HEK293 (cell line): ENCODE results near the gene DNAL4.

Source experiments
- IKZF3 ChIP-seq: fragments of 450-650 bp; IDR thresholded peaks from 2 replicates; pipeline ENCODE4 v1.5.0; 2018; ENCODE audit warnings: missing biosample characterization, mild to moderate bottlenecking, missing genetic modification characterization, moderate library complexity
- MZF1 ChIP-seq: fragments of 450-650 bp; formaldehyde crosslinking; IDR thresholded peaks from 2 replicates; pipeline ENCODE4 v1.5.1; 2017; ENCODE audit warnings: missing biosample characterization, missing genetic modification characterization, borderline replicate concordance
- PRDM1 ChIP-seq: fragments of 450-650 bp; formaldehyde crosslinking; IDR thresholded peaks from 2 replicates; pipeline ENCODE4; 2016; ENCODE audit warnings: missing biosample characterization, missing genetic modification characterization
- SP7 ChIP-seq: fragments of 450-650 bp; formaldehyde crosslinking; IDR thresholded peaks from 2 replicates; pipeline ENCODE4 v1.5.1; 2016; ENCODE audit warnings: missing biosample characterization, missing genetic modification characterization
- ZFP69B ChIP-seq: fragments of 450-650 bp; formaldehyde crosslinking; IDR thresholded peaks from 2 replicates; pipeline ENCODE4 v1.5.1; 2016; ENCODE audit warnings: missing biosample characterization, missing genetic modification characterization
- ZIC2 ChIP-seq: fragments of 450-650 bp; formaldehyde crosslinking; IDR thresholded peaks from 2 replicates; pipeline ENCODE4 v1.5.1; 2016; ENCODE audit warnings: missing biosample characterization, missing genetic modification characterization
- ZNF112 ChIP-seq: fragments of 450-650 bp; formaldehyde crosslinking; IDR thresholded peaks from 2 replicates; pipeline ENCODE4 v1.5.0; 2017; ENCODE audit warnings: missing biosample characterization, missing genetic modification characterization
- ZNF121 ChIP-seq: fragments of 450-650 bp; formaldehyde crosslinking; IDR thresholded peaks from 2 replicates; pipeline ENCODE4 v1.5.1; 2016; ENCODE audit warnings: missing biosample characterization, missing genetic modification characterization
- ZNF146 ChIP-seq: fragments of 450-650 bp; formaldehyde crosslinking; IDR thresholded peaks from 2 replicates; pipeline ENCODE4 v1.5.1; 2016; ENCODE audit warnings: missing biosample characterization, missing genetic modification characterization
- ZNF175 ChIP-seq: fragments of 450-650 bp; formaldehyde crosslinking; IDR thresholded peaks from 2 replicates; pipeline ENCODE4 v1.5.1; 2016; ENCODE audit warnings: missing biosample characterization, missing genetic modification characterization
- ZNF202 ChIP-seq: fragments of 450-650 bp; formaldehyde crosslinking; IDR thresholded peaks from 2 replicates; pipeline ENCODE4 v1.5.1; 2016; ENCODE audit warnings: missing biosample characterization, missing genetic modification characterization, borderline replicate concordance
- ZNF239 ChIP-seq: fragments of 450-650 bp; formaldehyde crosslinking; IDR thresholded peaks from 2 replicates; pipeline ENCODE4 v1.5.1; 2016; ENCODE audit warnings: missing biosample characterization, missing genetic modification characterization
- ZNF391 ChIP-seq: fragments of 450-650 bp; formaldehyde crosslinking; IDR thresholded peaks from 2 replicates; pipeline ENCODE4 v1.5.1; 2016; ENCODE audit warnings: low read depth, missing biosample characterization, missing genetic modification characterization, borderline replicate concordance
- ZNF510 ChIP-seq: fragments of 450-650 bp; formaldehyde crosslinking; IDR thresholded peaks from 2 replicates; pipeline ENCODE4 v1.5.1; 2018; ENCODE audit warnings: mild to moderate bottlenecking, missing genetic modification characterization, missing biosample characterization; ENCODE audit not compliant: insufficient replicate concordance
- ZNF555 ChIP-seq: fragments of 450-650 bp; formaldehyde crosslinking; conservative IDR thresholded peaks from 2 replicates; pipeline ENCODE4 v1.5.1; 2017; ENCODE audit warnings: missing biosample characterization, mild to moderate bottlenecking, missing genetic modification characterization, inconsistent platforms
- ZNF561 ChIP-seq: fragments of 450-650 bp; IDR thresholded peaks from 2 replicates; pipeline ENCODE4 v1.5.1; 2018; ENCODE audit warnings: missing biosample characterization, missing genetic modification characterization, borderline replicate concordance
- ZNF571 ChIP-seq: fragments of 450-650 bp; formaldehyde crosslinking; IDR thresholded peaks from 2 replicates; pipeline ENCODE4 v1.5.0; 2017; ENCODE audit warnings: missing biosample characterization, missing genetic modification characterization
- ZNF624 ChIP-seq: fragments of 450-650 bp; formaldehyde crosslinking; IDR thresholded peaks from 2 replicates; pipeline ENCODE4 v1.5.1; 2017; ENCODE audit warnings: missing biosample characterization, missing genetic modification characterization
- ZNF664 ChIP-seq: fragments of 450-650 bp; formaldehyde crosslinking; IDR thresholded peaks from 2 replicates; pipeline ENCODE4 v1.5.1; 2016; ENCODE audit warnings: missing biosample characterization, missing genetic modification characterization
- ZNF701 ChIP-seq: fragments of 450-650 bp; formaldehyde crosslinking; IDR thresholded peaks from 2 replicates; pipeline ENCODE4 v1.5.1; 2016; ENCODE audit warnings: missing biosample characterization, missing genetic modification characterization
- TF ChIP-seq, protein P1 (sequence below): fragments of 450-650 bp; formaldehyde crosslinking; IDR thresholded peaks from 2 replicates; pipeline ENCODE4 v1.5.1; 2016; ENCODE audit warnings: missing biosample characterization, missing genetic modification characterization
- TF ChIP-seq, protein P2 (sequence below): fragments of 450-650 bp; formaldehyde crosslinking; IDR thresholded peaks from 2 replicates; pipeline ENCODE4 v1.5.1; 2017; ENCODE audit warnings: missing biosample characterization, mild to moderate bottlenecking, missing genetic modification characterization, moderate library complexity
- TF ChIP-seq, protein P3 (sequence below): fragments of 450-650 bp; formaldehyde crosslinking; IDR thresholded peaks from 2 replicates; pipeline ENCODE4 v1.5.1; 2016; ENCODE audit warnings: missing biosample characterization, missing genetic modification characterization
- TF ChIP-seq, protein P4 (sequence below): fragments of 450-650 bp; formaldehyde crosslinking; IDR thresholded peaks from 2 replicates; pipeline ENCODE4 v1.5.1; 2016; ENCODE audit warnings: missing biosample characterization, missing genetic modification characterization
- TF ChIP-seq, protein P5 (sequence below): IDR thresholded peaks from 2 replicates; pipeline ENCODE4 v1.6.1; 2011; ENCODE audit warnings: mild to moderate bottlenecking, low read depth, low read length, borderline replicate concordance
- TF ChIP-seq, protein P6 (sequence below): fragments of 450-650 bp; formaldehyde crosslinking; IDR thresholded peaks from 2 replicates; pipeline ENCODE4 v1.5.1; 2016; ENCODE audit warnings: missing biosample characterization, missing genetic modification characterization
- TF ChIP-seq, protein P7 (sequence below): fragments of 450-650 bp; formaldehyde crosslinking; IDR thresholded peaks from 2 replicates; pipeline ENCODE4 v1.5.1; 2016; ENCODE audit warnings: missing biosample characterization, missing genetic modification characterization, low read depth

The DNAL4 gene

DNA sequence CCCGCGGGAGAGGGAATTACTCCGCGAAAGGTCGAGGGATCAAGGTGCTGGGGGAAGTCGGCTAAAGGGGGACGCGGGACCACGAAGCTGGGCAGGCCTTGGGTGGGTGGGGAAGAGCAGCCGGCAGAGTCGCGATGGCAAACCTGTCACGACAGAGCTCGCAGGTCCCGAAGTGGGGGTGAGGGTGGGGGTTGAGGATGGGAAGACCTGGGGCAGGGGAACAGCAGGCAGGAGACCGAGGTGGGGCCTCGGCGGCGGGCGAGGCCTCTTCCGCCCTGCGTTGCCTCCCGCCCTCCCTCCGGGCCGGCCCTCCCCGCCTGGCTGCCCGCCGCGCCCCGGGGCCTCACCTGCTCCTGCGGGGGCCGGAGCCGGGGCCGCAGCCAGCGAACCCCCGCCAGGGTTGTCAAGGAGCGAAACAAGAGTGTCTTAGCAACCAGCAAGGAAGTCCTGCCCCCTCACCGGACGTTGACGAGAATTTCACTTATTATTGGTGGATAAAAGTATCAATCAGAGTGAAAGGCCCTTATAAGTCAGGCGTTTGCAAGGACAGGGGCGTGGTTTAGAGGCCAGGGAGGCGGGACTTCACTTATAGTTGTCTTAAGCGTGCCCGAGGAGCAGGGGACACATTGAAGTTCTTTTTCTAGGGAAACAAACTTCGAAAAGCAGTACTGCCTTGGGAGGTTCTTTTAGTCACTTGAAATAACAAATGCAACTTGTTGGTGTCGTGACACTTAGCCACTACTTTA, at the start of gene DNAL4 (continued):
- TF ChIP-seq, protein P1, sequence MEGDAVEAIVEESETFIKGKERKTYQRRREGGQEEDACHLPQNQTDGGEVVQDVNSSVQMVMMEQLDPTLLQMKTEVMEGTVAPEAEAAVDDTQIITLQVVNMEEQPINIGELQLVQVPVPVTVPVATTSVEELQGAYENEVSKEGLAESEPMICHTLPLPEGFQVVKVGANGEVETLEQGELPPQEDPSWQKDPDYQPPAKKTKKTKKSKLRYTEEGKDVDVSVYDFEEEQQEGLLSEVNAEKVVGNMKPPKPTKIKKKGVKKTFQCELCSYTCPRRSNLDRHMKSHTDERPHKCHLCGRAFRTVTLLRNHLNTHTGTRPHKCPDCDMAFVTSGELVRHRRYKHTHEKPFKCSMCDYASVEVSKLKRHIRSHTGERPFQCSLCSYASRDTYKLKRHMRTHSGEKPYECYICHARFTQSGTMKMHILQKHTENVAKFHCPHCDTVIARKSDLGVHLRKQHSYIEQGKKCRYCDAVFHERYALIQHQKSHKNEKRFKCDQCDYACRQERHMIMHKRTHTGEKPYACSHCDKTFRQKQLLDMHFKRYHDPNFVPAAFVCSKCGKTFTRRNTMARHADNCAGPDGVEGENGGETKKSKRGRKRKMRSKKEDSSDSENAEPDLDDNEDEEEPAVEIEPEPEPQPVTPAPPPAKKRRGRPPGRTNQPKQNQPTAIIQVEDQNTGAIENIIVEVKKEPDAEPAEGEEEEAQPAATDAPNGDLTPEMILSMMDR (tag by site-specific recombination): no peak
- TF ChIP-seq, protein P2, sequence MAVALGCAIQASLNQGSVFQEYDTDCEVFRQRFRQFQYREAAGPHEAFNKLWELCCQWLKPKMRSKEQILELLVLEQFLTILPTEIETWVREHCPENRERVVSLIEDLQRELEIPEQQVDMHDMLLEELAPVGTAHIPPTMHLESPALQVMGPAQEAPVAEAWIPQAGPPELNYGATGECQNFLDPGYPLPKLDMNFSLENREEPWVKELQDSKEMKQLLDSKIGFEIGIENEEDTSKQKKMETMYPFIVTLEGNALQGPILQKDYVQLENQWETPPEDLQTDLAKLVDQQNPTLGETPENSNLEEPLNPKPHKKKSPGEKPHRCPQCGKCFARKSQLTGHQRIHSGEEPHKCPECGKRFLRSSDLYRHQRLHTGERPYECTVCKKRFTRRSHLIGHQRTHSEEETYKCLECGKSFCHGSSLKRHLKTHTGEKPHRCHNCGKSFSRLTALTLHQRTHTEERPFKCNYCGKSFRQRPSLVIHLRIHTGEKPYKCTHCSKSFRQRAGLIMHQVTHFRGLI (tag by site-specific recombination): no peak
- peak; percentile 63; the same call in 1 of the 2 replicates for TF ChIP-seq ZNF561 (tag by site-specific recombination)
- TF ChIP-seq ZNF701: no peak
- no peak for TF ChIP-seq ZNF624 (tag by site-specific recombination)
- TF ChIP-seq ZNF391 (tag by site-specific recombination): no peak
- TF ChIP-seq ZNF146 (tag by site-specific recombination): no peak
- no peak for TF ChIP-seq SP7 (tag by site-specific recombination)
- TF ChIP-seq ZNF510 (tag by site-specific recombination): no peak
- TF ChIP-seq, protein P3, sequence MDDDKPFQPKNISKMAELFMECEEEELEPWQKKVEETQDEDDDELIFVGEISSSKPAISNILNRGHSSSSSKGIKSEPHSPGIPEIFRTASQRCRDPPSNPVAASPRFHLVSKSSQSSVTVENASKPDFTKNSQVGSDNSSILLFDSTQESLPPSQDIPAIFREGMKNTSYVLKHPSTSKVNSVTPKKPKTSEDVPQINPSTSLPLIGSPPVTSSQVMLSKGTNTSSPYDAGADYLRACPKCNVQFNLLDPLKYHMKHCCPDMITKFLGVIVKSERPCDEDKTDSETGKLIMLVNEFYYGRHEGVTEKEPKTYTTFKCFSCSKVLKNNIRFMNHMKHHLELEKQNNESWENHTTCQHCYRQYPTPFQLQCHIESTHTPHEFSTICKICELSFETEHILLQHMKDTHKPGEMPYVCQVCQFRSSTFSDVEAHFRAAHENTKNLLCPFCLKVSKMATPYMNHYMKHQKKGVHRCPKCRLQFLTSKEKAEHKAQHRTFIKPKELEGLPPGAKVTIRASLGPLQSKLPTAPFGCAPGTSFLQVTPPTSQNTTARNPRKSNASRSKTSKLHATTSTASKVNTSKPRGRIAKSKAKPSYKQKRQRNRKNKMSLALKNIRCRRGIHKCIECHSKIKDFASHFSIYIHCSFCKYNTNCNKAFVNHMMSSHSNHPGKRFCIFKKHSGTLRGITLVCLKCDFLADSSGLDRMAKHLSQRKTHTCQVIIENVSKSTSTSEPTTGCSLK (tag by site-specific recombination): no peak
- TF ChIP-seq, protein P4, sequence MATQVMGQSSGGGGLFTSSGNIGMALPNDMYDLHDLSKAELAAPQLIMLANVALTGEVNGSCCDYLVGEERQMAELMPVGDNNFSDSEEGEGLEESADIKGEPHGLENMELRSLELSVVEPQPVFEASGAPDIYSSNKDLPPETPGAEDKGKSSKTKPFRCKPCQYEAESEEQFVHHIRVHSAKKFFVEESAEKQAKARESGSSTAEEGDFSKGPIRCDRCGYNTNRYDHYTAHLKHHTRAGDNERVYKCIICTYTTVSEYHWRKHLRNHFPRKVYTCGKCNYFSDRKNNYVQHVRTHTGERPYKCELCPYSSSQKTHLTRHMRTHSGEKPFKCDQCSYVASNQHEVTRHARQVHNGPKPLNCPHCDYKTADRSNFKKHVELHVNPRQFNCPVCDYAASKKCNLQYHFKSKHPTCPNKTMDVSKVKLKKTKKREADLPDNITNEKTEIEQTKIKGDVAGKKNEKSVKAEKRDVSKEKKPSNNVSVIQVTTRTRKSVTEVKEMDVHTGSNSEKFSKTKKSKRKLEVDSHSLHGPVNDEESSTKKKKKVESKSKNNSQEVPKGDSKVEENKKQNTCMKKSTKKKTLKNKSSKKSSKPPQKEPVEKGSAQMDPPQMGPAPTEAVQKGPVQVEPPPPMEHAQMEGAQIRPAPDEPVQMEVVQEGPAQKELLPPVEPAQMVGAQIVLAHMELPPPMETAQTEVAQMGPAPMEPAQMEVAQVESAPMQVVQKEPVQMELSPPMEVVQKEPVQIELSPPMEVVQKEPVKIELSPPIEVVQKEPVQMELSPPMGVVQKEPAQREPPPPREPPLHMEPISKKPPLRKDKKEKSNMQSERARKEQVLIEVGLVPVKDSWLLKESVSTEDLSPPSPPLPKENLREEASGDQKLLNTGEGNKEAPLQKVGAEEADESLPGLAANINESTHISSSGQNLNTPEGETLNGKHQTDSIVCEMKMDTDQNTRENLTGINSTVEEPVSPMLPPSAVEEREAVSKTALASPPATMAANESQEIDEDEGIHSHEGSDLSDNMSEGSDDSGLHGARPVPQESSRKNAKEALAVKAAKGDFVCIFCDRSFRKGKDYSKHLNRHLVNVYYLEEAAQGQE (tag by site-specific recombination): no peak
- TF ChIP-seq, protein P5, sequence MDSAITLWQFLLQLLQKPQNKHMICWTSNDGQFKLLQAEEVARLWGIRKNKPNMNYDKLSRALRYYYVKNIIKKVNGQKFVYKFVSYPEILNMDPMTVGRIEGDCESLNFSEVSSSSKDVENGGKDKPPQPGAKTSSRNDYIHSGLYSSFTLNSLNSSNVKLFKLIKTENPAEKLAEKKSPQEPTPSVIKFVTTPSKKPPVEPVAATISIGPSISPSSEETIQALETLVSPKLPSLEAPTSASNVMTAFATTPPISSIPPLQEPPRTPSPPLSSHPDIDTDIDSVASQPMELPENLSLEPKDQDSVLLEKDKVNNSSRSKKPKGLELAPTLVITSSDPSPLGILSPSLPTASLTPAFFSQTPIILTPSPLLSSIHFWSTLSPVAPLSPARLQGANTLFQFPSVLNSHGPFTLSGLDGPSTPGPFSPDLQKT: no peak
- TF ChIP-seq, protein P6, sequence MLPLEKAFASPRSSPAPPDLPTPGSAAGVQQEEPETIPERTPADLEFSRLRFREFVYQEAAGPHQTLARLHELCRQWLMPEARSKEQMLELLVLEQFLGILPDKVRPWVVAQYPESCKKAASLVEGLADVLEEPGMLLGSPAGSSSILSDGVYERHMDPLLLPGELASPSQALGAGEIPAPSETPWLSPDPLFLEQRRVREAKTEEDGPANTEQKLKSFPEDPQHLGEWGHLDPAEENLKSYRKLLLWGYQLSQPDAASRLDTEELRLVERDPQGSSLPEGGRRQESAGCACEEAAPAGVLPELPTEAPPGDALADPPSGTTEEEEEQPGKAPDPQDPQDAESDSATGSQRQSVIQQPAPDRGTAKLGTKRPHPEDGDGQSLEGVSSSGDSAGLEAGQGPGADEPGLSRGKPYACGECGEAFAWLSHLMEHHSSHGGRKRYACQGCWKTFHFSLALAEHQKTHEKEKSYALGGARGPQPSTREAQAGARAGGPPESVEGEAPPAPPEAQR (tag by site-specific recombination): no peak
- TF ChIP-seq ZNF175 (tag by site-specific recombination): no peak
- TF ChIP-seq MZF1: no peak
- no peak for TF ChIP-seq PRDM1 (tag by site-specific recombination)
- TF ChIP-seq ZIC2 (tag by site-specific recombination): peak; percentile 10; the same call in 1 of the 2 replicates
- no peak for TF ChIP-seq ZNF239 (tag by site-specific recombination)
- TF ChIP-seq ZNF112 (tag by site-specific recombination): no peak
- TF ChIP-seq ZNF571: no peak
- no peak for TF ChIP-seq ZNF202 (tag by site-specific recombination)
- TF ChIP-seq ZNF555 (tag by site-specific recombination): no peak
- TF ChIP-seq, protein P7, sequence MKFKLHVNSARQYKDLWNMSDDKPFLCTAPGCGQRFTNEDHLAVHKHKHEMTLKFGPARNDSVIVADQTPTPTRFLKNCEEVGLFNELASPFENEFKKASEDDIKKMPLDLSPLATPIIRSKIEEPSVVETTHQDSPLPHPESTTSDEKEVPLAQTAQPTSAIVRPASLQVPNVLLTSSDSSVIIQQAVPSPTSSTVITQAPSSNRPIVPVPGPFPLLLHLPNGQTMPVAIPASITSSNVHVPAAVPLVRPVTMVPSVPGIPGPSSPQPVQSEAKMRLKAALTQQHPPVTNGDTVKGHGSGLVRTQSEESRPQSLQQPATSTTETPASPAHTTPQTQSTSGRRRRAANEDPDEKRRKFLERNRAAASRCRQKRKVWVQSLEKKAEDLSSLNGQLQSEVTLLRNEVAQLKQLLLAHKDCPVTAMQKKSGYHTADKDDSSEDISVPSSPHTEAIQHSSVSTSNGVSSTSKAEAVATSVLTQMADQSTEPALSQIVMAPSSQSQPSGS (tag by site-specific recombination): no peak
- TF ChIP-seq ZNF664: no peak
- TF ChIP-seq ZFP69B (tag by site-specific recombination): no peak
- peak; percentile 58; the same call in 1 of the 2 replicates for TF ChIP-seq IKZF3
- no peak for TF ChIP-seq ZNF121 (tag by site-specific recombination)
